KMS-11 (cell line): ENCODE results near the gene ACBD3.

ENCODE experiments used
- H2AFZ ChIP-seq: fragments of 200-600 bp; sonication (generic); 2 replicates; pipeline ENCODE4 v1.6.1; 2016; ENCODE audit warnings: antibody characterized with exemption, mixed run types, low read depth
- H3K27ac ChIP-seq: fragments of 200-600 bp; sonication (generic); 2 replicates; pipeline ENCODE4 v1.6.1; 2016; ENCODE audit warnings: mild to moderate bottlenecking, mixed run types
- H3K27me3 ChIP-seq: fragments of 200-600 bp; sonication (generic); 2 replicates; pipeline ENCODE4 v1.6.1; 2017; ENCODE audit warnings: mild to moderate bottlenecking, low read depth, mixed run types, moderate library complexity; ENCODE audit not compliant: insufficient read depth
- H3K36me3 ChIP-seq: fragments of 200-600 bp; sonication (generic); 2 replicates; pipeline ENCODE4 v1.6.1; 2017; ENCODE audit warnings: mild to moderate bottlenecking, mixed run types; ENCODE audit not compliant: insufficient read depth
- H3K4me1 ChIP-seq: fragments of 200-600 bp; sonication (generic); 2 replicates; pipeline ENCODE4 v1.6.1; 2016; ENCODE audit warnings: mild to moderate bottlenecking, low read depth, mixed run types; ENCODE audit not compliant: poor library complexity, severe bottlenecking
- H3K4me2 ChIP-seq: fragments of 200-600 bp; sonication (generic); 2 replicates; pipeline ENCODE4 v1.7.0; 2016; ENCODE audit warnings: mild to moderate bottlenecking, mixed run types
- H3K4me3 ChIP-seq: fragments of 200-600 bp; sonication (generic); IDR thresholded peaks from 2 replicates; pipeline ENCODE4 v1.6.1; 2017; ENCODE audit warnings: low read depth, low read length, mixed read lengths; ENCODE audit not compliant: insufficient read depth
- H3K79me2 ChIP-seq: fragments of 200-600 bp; sonication (generic); 2 replicates; pipeline ENCODE4 v1.6.1; 2016; ENCODE audit warnings: low read depth, mixed run types; ENCODE audit not compliant: insufficient read depth
- H3K9ac ChIP-seq: fragments of 200-600 bp; sonication (generic); 2 replicates; pipeline ENCODE4 v1.6.1; 2016; ENCODE audit warnings: mild to moderate bottlenecking, mixed run types
- H4K20me1 ChIP-seq: fragments of 200-600 bp; sonication (generic); 2 replicates; pipeline ENCODE4 v1.6.1; 2016; ENCODE audit warnings: mild to moderate bottlenecking, mixed run types; ENCODE audit not compliant: insufficient read depth
- TF ChIP-seq, protein P1 (sequence below): fragments of 200-600 bp; sonication (generic); conservative IDR thresholded peaks from 2 replicates; pipeline ENCODE4 v1.6.1; 2017; ENCODE audit warnings: low read depth, mild to moderate bottlenecking, antibody characterized with exemption, low read length, moderate library complexity, mixed read lengths

The ACBD3 gene

DNA sequence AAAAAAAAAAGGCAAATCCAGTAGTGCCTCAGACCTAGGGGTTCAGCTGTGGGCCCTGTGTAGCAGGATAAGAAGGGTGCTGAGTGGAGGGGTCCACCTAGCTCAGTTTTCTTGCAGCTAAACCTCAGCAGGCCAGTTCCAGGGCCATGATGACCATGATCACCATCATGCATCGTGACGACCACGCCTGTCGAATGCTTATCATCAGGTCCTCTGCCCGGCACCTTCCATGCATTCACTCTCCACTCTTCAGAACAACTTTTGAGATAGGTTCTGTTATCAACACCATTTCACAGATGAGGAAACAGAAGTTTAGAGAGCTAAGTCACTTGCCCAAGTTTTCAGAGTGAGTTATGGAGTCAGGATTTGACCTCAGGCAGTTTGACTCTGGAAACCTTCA lies 54.9 kb downstream of the ACBD3 start:
- TF ChIP-seq, protein P1, sequence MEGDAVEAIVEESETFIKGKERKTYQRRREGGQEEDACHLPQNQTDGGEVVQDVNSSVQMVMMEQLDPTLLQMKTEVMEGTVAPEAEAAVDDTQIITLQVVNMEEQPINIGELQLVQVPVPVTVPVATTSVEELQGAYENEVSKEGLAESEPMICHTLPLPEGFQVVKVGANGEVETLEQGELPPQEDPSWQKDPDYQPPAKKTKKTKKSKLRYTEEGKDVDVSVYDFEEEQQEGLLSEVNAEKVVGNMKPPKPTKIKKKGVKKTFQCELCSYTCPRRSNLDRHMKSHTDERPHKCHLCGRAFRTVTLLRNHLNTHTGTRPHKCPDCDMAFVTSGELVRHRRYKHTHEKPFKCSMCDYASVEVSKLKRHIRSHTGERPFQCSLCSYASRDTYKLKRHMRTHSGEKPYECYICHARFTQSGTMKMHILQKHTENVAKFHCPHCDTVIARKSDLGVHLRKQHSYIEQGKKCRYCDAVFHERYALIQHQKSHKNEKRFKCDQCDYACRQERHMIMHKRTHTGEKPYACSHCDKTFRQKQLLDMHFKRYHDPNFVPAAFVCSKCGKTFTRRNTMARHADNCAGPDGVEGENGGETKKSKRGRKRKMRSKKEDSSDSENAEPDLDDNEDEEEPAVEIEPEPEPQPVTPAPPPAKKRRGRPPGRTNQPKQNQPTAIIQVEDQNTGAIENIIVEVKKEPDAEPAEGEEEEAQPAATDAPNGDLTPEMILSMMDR, result no peak
- Histone ChIP-seq H3K4me1 (peaks cover 25% of the 10 kb centered on the region), H3K27me3 (no peaks in the 10 kb centered on the region)

GRCh38 chr1:226129230-226129629 lies 57.3 kb downstream of the ACBD3 start:
- TF ChIP-seq, protein P1, result no peak
- H3K9ac ChIP-seq, result no peak overlapping the region
- H3K4me2 ChIP-seq, result peak overlapping the region; percentile 94; the same call in 1 of the 2 replicates
- no peaks in the 10 kb centered on the region for H3K36me3 ChIP-seq
- H3K4me3 ChIP-seq, result no peak overlapping the region
- H4K20me1 ChIP-seq, result no peaks in the 10 kb centered on the region
- H2AFZ ChIP-seq, result no peak overlapping the region
- peak overlapping the region; percentile 97; the same call in 1 of the 2 replicates for H3K27ac ChIP-seq
- peaks cover 49% of the 10 kb centered on the region for H3K4me1 ChIP-seq
- H3K79me2 ChIP-seq, result no peaks in the 10 kb centered on the region
- no peaks in the 10 kb centered on the region for H3K27me3 ChIP-seq

More for the DNA sequence above, 54.9 kb downstream of the ACBD3 start:
- H3K4me3 ChIP-seq, result no peak overlapping the region
- H3K36me3 ChIP-seq, result no peaks in the 10 kb centered on the region
- no peak overlapping the region for H3K4me2 ChIP-seq
- H4K20me1 ChIP-seq, result no peaks in the 10 kb centered on the region
- H2AFZ ChIP-seq, result no peak overlapping the region
- H3K9ac ChIP-seq, result no peak overlapping the region
- no peak overlapping the region for H3K27ac ChIP-seq
- no peaks in the 10 kb centered on the region for H3K79me2 ChIP-seq

DNA sequence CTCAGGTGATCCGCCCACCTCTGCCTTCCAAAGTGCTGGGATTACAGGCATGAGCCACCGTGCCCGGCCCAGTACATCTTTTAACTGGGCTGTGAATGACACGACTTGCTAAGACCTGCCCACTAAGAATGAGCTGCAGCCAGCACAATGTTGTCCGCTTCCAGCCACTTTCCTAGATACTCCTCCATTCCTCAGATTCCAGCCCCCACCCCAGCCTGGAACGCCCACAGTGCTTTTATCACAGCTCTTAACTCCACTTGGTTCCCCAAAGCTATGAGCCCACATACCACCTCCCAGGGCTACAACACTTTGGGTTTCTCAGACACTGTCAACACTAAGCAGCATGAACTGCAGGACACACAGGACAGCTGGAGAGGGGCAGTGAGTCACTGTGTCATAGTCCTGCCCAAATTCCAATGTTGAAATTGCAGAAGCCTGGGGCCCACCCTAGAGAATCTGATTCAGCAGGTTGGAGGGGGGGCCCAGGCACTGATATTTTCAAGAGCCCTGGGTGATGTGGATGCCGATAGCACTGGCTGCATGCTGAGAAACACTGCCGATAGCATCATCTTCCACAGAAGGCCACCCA lies 58.0 kb downstream of the ACBD3 start:
- Histone ChIP-seq H3K9ac (peak overlapping the region; percentile 73), H3K4me3 (peak overlapping the region; percentile 31), H3K4me1 (peaks cover 55% of the 10 kb centered on the region), H3K27ac (peak overlapping the region; percentile 97), H3K4me2 (peak overlapping the region; percentile 94), H3K27me3 (no peaks in the 10 kb centered on the region), H4K20me1 (no peaks in the 10 kb centered on the region), H3K79me2 (no peaks in the 10 kb centered on the region), H2AFZ (peak overlapping the region; percentile 72; the same call in 1 of the 2 replicates), H3K36me3 (no peaks in the 10 kb centered on the region)
- TF ChIP-seq, protein P1, result no peak

- H3K4me2 ChIP-seq, result peak overlapping the region; percentile 94
- TF ChIP-seq, protein P1, result no peak
- peak overlapping the region; percentile 73 for H3K9ac ChIP-seq
- H3K36me3 ChIP-seq, result no peaks in the 10 kb centered on the region
- peak overlapping the region; percentile 97 for H3K27ac ChIP-seq
- peaks cover 63% of the 10 kb centered on the region for H3K4me1 ChIP-seq
- peak overlapping the region; percentile 50 for H3K4me3 ChIP-seq
- no peaks in the 10 kb centered on the region for H3K79me2 ChIP-seq
- H2AFZ ChIP-seq, result peak overlapping the region; percentile 72
- H3K27me3 ChIP-seq, result no peaks in the 10 kb centered on the region
- H4K20me1 ChIP-seq, result no peaks in the 10 kb centered on the region
Observed at GRCh38 chr1:226126824-226127569, 59.5 kb downstream of the ACBD3 start.
